Astrocyte of the cerebellum (primary cell): ENCODE measurements around the gene TMEM106B.

Experiments
- DNase-seq: peaks from one replicate; pipeline ENCODE4 v3.0.0-alpha.2; 2011; ENCODE audit warnings: low read depth
- H3K4me3 ChIP-seq: 2 replicates; pipeline ENCODE4 v1.5.1; 2011; ENCODE audit warnings: mild to moderate bottlenecking, low read depth, low read length, moderate library complexity
- in situ Hi-C: cut with HindIII; loops from 2 replicates; pipeline ENCODE4 v1.10.0; 2017; ENCODE audit warnings: low sequenced_read_pairs
- TF ChIP-seq, protein P1 (sequence below): IDR thresholded peaks from 2 replicates; pipeline ENCODE4 v1.5.1; 2012; ENCODE audit warnings: low read length, low read depth, moderate library complexity, mild to moderate bottlenecking; ENCODE audit errors: missing control alignments

Gene TMEM106B

DNA sequence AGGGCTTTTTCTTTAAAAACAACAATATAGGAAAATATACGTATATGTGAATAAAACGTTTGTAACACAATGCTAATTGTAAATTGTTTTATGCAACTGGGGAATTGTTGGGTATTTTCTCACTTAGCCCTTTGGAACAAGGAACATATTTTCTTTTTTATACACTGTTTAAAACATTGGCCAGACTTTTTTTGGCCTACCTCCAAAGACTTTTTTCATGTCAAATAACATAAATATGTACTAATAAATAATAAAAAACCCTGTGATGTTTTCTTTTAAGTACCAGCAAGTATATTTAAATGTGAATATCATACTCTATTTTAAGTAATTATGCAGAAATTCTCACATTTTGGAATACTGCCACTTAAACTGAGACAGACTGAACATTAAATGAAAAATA lies 15.7 kb downstream of the TMEM106B start:
- in situ Hi-C loops, result no loop called here
- DNase-seq, result no peak
- TF ChIP-seq, protein P1, sequence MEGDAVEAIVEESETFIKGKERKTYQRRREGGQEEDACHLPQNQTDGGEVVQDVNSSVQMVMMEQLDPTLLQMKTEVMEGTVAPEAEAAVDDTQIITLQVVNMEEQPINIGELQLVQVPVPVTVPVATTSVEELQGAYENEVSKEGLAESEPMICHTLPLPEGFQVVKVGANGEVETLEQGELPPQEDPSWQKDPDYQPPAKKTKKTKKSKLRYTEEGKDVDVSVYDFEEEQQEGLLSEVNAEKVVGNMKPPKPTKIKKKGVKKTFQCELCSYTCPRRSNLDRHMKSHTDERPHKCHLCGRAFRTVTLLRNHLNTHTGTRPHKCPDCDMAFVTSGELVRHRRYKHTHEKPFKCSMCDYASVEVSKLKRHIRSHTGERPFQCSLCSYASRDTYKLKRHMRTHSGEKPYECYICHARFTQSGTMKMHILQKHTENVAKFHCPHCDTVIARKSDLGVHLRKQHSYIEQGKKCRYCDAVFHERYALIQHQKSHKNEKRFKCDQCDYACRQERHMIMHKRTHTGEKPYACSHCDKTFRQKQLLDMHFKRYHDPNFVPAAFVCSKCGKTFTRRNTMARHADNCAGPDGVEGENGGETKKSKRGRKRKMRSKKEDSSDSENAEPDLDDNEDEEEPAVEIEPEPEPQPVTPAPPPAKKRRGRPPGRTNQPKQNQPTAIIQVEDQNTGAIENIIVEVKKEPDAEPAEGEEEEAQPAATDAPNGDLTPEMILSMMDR, result no peak
- H3K4me3 ChIP-seq, result no peak overlapping the region

DNA sequence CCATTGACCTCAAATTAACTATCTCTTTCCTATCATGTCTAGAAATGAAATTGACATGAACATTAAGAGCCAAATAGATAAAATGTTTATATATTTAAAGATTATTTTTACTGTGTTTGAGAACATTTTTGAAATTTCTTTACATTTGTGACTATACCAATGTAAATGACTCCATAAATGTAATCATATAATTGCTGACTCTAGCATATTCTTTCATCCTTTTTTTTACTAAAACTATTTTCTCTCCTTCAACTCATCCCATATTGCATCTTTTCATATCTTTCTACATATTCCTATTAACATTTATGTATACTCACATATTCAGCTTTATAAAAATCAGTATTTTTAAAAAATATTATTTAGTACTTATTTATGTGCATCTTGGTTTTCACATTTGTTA lies 16.9 kb downstream of the TMEM106B start:
- no peak overlapping the region for H3K4me3 ChIP-seq
- no peak for DNase-seq
- TF ChIP-seq, protein P1, result no peak
- in situ Hi-C loops, result no loop called here

DNA sequence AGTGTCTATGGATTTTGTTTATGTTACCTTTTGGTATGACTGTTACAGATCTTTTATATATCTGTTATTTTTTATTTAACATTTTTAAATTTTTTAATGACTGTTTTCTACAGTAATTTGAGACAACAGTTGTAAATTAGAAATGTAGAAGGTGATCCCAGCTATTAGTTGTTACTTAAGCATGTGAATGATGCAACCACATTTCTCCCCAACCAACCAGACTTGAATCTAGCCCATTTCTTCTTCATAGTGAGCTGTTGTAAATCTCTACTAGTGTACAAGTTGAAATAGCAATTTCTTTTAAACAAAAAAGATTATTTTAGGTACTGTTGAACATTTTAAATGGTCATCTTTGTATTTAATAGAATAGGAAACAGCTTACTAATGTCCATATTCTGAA lies 18.0 kb downstream of the TMEM106B start:
- no peak for DNase-seq
- H3K4me3 ChIP-seq, result no peak overlapping the region
- TF ChIP-seq, protein P1, result no peak
- in situ Hi-C loops, result no loop called here

DNA sequence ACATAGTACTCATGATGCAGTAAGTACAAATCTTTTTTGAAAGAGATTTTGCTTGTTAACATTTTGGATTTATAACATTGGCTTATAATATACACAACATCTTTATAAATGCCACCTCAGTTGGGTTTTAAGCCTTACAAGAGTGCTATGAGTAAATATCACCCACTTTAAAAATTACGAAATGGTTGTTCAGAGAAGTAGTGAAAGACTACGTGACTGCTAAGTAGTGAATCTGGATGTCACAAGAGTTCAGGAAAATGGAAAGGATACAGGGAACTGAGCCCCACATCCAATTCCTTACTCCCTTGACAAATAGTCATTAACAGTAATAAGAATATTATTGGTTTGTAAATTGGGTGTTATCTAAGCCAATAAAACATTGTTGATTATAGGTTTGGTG lies 20.0 kb downstream of the TMEM106B start:
- TF ChIP-seq, protein P1, result no peak
- no peak overlapping the region for H3K4me3 ChIP-seq
- in situ Hi-C loops, result no loop called here
- no peak for DNase-seq

DNA sequence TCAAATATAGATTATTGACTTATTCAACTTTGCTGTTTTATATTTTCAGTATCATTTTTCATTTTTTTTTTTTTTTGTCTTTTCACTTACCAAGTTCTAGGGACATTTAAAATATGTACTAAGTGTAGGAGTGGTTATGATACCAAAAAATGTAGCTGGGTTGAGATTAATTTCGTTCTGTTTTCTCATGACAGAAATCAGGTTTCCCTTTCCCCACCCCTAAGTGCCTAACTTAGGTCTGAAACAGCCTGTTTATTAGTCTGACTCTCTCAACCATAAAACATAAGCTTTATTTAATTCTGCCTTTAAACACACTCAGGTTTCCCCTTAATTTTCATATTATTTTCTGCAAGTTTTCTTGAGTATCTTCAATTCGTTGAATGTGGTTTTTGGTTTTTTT lies 22.1 kb downstream of the TMEM106B start:
- H3K4me3 ChIP-seq, result no peak overlapping the region
- in situ Hi-C loops, result no loop called here
- DNase-seq, result no peak
- TF ChIP-seq, protein P1, result no peak

DNA sequence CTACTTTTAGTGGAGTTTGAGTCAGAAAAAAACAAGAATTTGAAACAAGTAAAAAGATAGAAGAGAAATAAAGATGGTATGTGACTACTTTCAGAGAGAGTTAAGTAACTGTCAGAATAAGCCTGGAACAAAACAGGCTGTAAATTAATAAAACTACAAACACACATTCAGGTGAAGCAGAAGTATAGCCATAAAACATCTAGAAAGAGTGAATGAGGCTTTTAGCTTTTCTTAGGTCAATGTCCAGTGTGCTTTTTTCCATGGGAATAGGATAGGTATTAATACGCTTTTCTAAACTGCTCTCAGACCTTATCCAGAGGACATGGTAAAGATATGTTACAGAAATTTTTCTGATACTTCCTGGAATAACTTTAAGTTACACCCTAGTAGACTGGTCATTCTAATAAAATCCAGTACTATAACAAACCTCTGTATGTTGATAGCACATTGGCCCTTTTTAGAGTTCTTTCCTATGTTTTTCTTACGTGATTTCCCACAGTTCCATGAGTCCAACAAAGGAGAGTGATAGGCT lies 23.3 kb downstream of the TMEM106B start:
- TF ChIP-seq, protein P1, result no peak
- in situ Hi-C loops, result no loop called here
- no peak for DNase-seq
- H3K4me3 ChIP-seq, result no peak overlapping the region

DNA sequence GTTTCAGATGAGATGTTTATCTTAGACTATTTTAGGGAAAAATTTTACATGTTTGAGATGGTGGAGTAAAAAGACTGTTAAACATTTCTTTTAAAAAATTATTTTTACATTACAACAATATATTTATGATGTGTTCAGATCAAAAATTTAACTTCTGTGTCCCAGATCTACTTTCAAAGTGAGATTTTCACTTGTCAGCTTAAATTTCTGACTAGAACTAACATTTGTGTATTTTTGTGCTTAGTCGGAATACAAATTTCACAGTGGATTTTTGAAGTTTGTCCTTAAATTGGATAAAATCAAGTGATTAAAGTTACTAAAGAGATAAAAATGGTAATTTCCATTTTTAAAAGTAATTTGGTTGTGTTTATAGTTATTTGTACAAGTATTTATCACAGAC lies 24.9 kb downstream of the TMEM106B start:
- in situ Hi-C loops, result no loop called here
- TF ChIP-seq, protein P1, result no peak
- DNase-seq, result no peak
- H3K4me3 ChIP-seq, result no peak overlapping the region
